HG03520 (cell line): ENCODE data around the gene RASL10A.

ENCODE experiments used
- ATAC-seq: cut with Tn5 transposase; IDR thresholded peaks from one replicate; pipeline ENCODE4 v1.9.1; 2021; ENCODE audit warnings: mild to moderate bottlenecking, moderate library complexity; ENCODE audit not compliant: unreplicated experiment

RASL10A gene

GRCh38 chr22:29270475-29271271 is 44.8 kb downstream of the RASL10A start:
- no peak for ATAC-seq

GRCh38 chr22:29269731-29270474 is 45.6 kb downstream of the RASL10A start:
- ATAC-seq = no peak

GRCh38 chr22:29269230-29269604 is 46.3 kb downstream of the RASL10A start:
- ATAC-seq = no peak

- ATAC-seq = peak; percentile 24
These were observed 46.8 kb downstream of the RASL10A start for GRCh38 chr22:29268511-29269229.

- peak; percentile 77 for ATAC-seq
These were observed 47.5 kb downstream of the RASL10A start, which contains the start of the genes EWSR1 and RHBDD3 for GRCh38 chr22:29267858-29268510. EWSR1 (plus strand) TSS chr22:29268268; CDS start chr22:29268337, 69 bp downstream. RHBDD3 (minus strand) TSS chr22:29267981; CDS start chr22:29265626, 2,355 bp downstream.

- ATAC-seq = peak; percentile 25
These were observed 48.0 kb downstream of the RASL10A start for GRCh38 chr22:29267462-29267857.

- no peak for ATAC-seq
These were observed 48.7 kb downstream of the RASL10A start for GRCh38 chr22:29266564-29267461.

- ATAC-seq = no peak
These were observed 49.6 kb downstream of the RASL10A start for GRCh38 chr22:29265929-29266328.

- no peak for ATAC-seq
These were observed 50.2 kb downstream of the RASL10A start for GRCh38 chr22:29265305-29265704.

- no peak for ATAC-seq
These were observed 51.7 kb downstream of the RASL10A start for GRCh38 chr22:29263791-29264276.
